DMS 273 (cell line): Measurements from ENCODE around the gene ZNF260.
"Not testable (repeated sequence)": the region's sequence is repeated elsewhere in the genome, so short reads cannot be mapped to it uniquely, and the experiment has no call there.

Experiments used
- DNase-seq: peaks from one replicate; lab custom pipeline; 2025; ENCODE audit not compliant: unreplicated experiment; lab: John Stamatoyannopoulos, UW

ZNF260 gene

GRCh38 chr19:36490846-36491245 is 37.2 kb downstream of the ZNF260 start:
- not testable (repeated sequence) for DNase-seq

- DNase-seq: peak; percentile 96
Measured at GRCh38 chr19:36489920-36490415, 38.1 kb downstream of the ZNF260 start.

GRCh38 chr19:36489118-36489919 is 38.8 kb downstream of the ZNF260 start, which contains the start of gene ZNF566:
Gene ZNF566, minus strand, starts transcription at chr19:36489561. Its CDS starts 13,004 bp downstream, at chr19:36476557.
- DNase-seq: peak; percentile 99

- DNase-seq: peak; percentile 60
Measured at GRCh38 chr19:36488846-36489117, 39.3 kb downstream of the ZNF260 start.

- DNase-seq: peak; percentile 7
Measured at GRCh38 chr19:36488118-36488845, 39.8 kb downstream of the ZNF260 start.

GRCh38 chr19:36483653-36484052 is 44.4 kb downstream of the ZNF260 start:
- no peak for DNase-seq

- DNase-seq: no peak
Measured at GRCh38 chr19:36482876-36483275, 45.2 kb downstream of the ZNF260 start.
